ENCODE measurements around the gene CD40LG. TPM values are rescaled to one million over a fixed set of nuclear protein-coding genes. Genes with fewer than 3 reads are reported as not detected.

Gene CD40LG
- total RNA-seq, result not detected
- long read RNA-seq, result 0 reads

DNA sequence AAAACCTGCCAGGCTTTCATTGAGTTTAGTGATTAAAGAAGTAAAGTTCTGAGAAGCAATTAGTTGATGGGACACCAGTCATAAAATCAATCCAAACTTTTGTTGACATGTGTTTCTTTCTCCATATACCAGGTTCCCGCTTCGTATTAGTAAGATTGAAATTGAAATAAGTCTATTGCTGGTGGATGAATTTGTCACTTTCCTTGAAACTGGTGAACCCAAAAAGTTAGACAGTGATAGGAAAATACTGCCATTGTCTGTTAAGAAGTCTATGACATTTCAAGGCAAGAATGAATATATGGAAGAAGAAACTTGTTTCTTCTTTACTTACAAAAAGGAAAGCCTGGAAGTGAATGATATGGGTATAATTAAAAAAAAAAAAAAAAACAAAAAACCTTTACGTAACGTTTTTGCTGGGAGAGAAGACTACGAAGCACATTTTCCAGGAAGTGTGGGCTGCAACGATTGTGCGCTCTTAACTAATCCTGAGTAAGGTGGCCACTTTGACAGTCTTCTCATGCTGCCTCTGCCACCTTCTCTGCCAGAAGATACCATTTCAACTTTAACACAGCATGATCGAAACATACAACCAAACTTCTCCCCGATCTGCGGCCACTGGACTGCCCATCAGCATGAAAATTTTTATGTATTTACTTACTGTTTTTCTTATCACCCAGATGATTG, at the start of gene CD40LG:
Gene CD40LG (plus strand): TSS at position 482 of the 684 bp plus-strand sequence. CDS start 91 bp downstream, at position 573.
- intact Hi-C loops (cut with DNase I), result no loop called here
- DNase-seq (ENCODE audit: low spot score), result no peak

DNA sequence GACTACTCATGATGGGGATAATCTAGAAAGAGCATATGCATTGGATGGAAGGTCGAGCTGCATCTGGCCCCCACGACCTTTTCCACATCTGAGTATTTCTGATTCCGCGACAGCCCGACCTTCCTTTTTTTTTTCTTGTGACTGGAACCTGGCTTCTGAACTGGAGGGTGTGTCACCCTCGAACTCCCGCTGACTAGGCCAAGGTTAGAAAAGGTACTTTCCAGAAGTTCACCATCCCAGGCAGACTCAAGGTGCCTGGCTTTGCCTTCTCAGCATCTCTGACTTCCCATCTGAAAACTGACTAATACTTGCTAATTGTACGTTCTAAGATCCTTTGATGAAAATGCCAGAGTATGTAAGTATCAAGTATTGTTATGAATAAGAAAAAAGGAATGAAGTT, 49.3 kb upstream of the CD40LG start:
- DNase-seq (ENCODE audit: low spot score), result no peak
- intact Hi-C loops (cut with DNase I), result no loop called here

DNA sequence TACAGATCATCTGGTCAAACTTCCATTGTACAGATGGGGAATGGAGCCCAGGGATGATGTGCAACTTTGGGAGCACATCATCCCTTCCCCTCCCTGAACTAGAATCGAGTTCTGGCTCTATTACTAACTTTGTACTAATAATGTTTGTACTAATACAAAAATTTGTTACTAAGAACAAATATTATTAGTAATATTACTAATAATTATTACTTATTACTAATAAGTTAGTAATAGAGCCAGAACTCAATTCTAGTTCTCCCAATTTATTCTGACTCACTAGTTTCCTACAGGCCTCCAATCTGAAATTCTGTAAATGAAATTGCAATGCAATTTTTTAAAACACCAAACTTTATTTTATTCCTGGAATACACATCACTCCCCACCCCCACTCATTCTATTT, 47.9 kb upstream of the CD40LG start:
- no peak for DNase-seq (ENCODE audit: low spot score)
- intact Hi-C loops (cut with DNase I), result no loop called here

DNA sequence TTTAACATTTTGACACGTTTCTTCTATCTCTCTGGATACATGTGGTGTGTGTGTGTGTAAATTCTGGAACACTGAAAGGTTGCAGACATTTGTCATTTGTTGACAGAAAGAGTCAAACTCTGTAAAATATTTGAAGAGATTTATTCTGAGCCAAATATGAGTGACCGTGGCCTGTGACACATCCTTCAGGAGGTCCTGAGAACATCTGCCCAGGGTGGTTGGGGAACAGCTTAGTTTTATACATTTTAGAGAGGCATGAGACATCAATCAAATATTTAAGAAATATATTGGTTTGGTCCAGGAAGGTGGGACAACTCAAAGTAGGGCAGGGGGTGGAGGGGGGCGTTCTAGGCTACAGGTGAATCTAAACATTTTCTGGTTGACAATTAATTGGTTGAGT, 40.7 kb upstream of the CD40LG start:
- no peak for DNase-seq (ENCODE audit: low spot score)
- intact Hi-C loops (cut with DNase I), result no loop called here

DNA sequence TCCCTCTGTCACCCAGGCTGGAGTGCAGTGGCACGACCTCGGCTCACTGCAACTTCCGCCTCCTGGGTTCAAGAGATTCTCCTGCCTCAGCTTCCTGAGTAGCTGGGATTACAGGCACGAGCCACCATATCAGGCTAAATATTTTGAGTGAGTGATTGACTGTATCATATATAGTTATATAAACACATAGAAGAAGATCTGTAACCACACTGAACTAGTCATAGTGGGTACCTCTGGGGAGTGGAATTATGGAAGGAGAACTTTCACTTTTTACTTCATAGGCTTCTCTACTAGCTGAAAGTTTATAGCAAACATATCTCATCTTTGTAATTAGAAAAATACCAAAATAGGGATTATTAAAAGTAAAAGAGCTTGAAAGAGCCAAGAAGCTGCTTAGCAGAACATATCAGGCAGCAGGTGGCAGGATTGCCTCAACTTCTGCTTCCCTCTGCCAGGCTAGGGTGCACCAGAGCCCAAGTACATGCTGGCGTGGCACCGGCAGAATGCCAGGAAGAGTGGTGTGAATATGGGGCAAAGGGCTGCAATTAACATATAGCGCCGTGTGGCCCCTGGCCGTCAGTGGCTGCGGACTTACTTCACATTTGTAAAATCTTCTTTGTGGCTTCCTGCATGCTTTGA, 39.5 kb upstream of the CD40LG start:
- intact Hi-C loops (cut with DNase I), result no loop called here
- DNase-seq (ENCODE audit: low spot score), result no peak

DNA sequence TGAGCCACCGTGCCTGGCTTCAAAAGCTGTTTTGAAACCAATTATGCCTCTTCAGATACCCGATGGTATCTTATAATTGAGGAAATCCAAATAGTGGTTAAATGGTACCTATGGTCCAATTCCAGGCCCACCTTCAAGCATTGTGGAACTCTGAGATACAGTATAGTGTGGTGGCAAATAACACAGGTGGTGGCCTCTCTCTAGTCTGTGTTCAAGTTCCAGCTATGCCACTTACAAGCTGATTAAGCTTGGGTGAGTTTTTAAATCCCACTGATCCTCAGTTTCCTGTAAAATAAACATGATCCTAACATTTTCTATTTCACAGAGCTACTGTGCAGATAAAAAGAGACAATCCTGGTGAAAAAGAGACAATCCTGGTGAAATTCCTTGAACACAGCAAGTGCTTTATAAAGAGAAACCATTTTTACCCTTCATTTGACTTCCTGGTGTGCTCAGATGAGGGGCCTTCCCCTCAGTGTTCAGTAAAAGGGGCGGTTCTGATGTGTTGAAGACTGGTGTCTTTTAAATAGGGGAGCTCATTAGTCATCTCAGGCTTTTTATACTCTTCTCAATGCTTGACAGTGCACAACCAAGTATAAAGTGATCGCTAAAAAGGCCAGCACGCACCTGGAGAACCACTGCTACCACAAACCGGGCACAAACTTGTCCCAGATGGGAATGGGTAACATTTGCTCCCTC, 30.8 kb upstream of the CD40LG start:
- intact Hi-C loops (cut with DNase I), result no loop called here

DNA sequence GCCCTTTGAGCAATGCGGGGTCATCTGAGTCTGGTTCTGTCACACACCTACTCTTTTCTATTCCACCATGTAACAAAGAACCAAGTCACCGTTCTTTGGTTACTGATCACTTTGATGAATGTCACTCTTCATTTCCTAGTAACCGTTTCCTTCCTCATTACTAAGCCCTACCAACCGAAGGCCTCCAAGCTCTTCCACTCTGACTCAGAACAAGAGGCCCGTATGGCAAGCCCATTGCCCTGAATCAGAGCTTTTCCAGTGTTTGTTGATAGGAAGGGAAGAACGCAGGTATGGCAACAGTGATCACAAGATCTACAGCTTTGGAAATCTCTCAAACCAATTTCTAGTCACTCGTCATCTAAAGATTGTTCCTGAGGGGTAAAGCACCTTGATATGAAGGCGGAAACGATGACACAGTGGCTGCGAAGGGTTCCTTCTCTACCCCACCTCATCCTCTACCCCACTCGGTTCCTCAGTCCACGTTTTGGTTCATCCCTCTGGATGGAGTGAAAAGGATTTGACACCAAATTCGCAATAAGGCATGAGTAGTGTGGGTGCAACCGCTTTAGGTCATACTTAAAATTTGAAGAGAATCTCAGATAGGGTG, 28.0 kb upstream of the CD40LG start:
- no peak for DNase-seq (ENCODE audit: low spot score)
- intact Hi-C loops (cut with DNase I), result no loop called here

More for the DNA sequence above, 30.8 kb upstream of the CD40LG start:
- DNase-seq (ENCODE audit: low spot score), result no peak

DNA sequence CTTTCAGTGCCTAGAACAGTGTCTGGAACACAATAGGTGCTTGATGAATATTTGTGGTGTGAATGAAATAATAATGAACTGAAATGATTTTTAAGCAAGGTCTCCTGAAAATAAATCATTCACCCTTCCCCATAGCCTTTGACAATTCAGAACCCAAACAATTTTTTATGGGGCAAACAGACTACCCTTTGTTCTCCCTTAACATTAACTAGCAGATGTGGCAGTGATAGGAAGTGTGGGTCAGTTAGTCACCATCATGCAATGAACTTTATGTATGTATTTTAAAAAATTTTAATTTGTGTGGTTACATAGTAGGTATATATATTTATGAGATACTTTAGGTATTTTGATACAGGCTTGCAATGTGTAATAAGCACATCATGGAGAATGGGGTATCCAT, 27.2 kb upstream of the CD40LG start:
- intact Hi-C loops (cut with DNase I), result no loop called here
- no peak for DNase-seq (ENCODE audit: low spot score)

DNA sequence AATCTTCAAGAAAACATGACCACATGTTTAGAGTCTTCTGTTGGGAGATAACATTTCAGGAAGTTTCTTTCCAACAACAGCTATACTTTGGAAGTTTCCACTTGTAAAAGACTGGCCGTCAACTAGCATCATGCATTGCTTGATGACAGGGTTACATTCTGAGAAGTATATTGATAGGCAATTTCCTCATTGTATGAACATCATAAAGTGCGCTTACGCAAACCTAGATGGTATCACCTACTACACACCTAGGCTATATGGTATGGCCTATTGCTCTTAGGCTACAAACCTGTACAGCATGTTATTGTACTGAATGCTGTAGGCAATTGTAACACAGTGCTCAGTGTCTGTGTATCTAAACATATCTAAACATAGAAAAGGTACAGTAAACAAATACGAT, 25.4 kb upstream of the CD40LG start:
- no peak for DNase-seq (ENCODE audit: low spot score)
- intact Hi-C loops (cut with DNase I), result no loop called here

DNA sequence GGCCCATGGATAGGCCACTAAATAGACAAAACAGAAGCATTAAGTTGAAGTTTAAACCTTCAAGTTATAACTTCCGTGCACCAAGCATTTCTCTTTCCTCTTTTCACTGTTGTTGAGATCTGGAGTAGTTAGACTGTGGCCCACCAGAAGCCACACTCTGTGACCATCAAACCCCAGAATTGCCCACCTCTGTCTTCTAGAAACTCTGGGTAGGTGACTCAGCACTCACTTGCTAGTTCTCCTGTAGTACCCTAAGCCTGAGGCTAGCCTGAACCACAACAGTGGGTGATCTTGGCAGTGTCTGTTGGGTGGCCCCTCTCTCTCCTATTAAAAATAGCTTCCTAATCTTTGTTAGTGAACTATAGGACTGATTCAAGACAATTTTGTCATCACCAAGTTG, 24.6 kb upstream of the CD40LG start:
- DNase-seq (ENCODE audit: low spot score), result no peak
- intact Hi-C loops (cut with DNase I), result no loop called here

DNA sequence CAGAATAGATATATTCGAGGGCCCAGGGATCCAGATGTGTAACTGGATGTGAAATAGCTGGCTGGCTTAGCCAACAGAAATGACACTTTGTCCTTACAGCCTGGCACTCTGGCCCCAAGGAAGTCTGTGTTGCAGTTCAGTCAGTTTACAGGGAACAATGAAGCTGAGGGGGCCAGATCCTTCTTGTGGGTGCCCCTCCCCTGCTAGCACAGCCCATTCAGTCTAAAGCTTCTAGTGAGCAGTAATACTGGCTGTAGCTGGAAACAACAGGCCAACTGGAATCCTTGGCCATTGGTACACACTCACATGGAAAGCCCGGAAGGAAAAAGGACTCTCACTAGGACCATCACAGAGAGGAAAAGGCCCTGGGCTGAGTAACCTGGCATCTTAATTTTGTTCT, 22.7 kb upstream of the CD40LG start:
- no peak for DNase-seq (ENCODE audit: low spot score)
- intact Hi-C loops (cut with DNase I), result no loop called here

DNA sequence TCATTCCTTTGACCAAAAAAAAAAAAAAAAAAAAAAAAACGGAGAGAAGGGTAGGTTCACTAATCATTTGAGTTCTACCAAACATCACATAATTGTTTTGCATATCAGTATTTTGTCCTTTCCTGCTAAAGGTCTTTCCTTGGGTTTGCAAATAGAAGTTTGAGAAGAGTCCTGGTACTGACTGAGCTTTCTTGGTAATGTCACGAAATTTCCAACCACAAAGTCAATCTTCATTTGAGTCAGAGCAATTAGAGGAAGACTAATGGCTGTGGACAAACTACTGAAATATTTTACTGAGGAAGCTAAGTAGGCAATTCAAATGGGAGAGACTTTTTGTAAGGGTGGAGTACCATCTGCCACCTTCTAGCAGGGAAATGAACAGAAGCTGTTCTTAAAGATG, 21.7 kb upstream of the CD40LG start:
- DNase-seq (ENCODE audit: low spot score), result no peak
- intact Hi-C loops (cut with DNase I), result no loop called here

DNA sequence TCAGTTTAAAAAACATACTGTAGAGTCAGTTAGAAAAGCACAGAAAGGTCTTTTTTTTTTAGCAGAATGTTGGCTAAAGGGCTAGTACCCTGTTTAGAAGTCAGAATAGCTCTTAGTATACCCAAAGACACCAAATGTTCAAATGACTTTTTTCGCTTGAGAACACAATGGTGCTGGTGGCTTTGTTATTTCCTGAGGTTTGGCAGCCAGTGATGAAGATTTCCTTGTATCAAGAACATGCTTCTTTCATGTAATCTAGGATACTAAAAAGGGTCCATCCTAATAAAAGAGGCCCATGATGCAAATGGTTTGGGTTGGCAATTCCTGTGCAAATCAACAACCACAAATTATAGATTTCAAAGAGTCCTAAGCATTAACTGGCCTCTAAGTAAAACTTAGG, 21.1 kb upstream of the CD40LG start:
- intact Hi-C loops (cut with DNase I), result no loop called here
- no peak for DNase-seq (ENCODE audit: low spot score)

DNA sequence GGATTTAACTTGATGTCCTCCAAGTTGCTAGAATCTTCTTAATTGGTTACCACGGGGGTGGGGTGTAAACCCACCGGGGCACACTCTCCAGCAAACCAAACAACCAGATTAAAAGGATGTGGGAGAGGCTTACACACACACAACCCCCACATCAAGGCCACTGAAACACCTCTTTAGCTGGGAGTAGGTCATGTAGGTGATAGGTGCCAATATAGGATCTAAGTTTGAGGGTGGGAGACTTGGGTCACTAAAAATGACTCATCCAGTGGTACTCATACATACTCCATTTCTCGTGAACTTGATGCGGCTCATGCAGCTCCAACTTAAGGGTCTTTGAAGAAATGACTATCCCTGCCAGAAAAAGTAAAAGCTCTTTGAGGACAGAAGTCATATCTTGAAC, 20.5 kb upstream of the CD40LG start:
- intact Hi-C loops (cut with DNase I), result no loop called here
- DNase-seq (ENCODE audit: low spot score), result no peak

DNA sequence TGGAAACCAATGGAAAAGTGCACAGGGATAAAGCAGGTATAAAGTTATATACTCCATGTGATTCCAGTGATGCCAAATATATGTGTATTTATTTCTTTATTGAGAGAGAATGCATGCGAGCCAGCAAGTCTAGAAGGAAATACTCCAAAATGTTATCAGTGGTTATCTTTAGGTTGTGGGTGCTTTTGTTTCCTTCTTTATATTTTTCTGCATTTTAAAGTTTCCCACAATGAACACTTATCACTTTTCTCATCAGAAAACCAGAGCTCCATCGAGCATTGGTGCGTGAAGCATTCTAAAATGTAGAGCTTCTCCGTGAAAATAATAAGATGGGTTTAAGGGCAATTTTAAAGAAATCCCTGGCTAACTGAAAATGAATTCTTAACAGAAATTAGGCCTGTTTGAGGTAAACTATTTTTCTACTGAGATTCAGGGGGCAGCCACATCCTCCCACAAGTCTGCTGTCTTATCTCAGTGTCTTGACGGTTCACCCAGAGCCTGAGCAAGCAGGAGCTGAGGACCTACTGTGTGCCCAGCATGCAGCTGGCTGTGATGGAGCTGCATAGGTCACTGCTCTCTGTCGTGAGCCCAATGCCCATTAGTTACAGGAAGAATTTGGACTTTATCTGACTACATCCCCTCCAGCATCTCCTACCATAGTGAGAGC, 18.7 kb upstream of the CD40LG start:
- no peak for DNase-seq (ENCODE audit: low spot score)
- intact Hi-C loops (cut with DNase I), result no loop called here

DNA sequence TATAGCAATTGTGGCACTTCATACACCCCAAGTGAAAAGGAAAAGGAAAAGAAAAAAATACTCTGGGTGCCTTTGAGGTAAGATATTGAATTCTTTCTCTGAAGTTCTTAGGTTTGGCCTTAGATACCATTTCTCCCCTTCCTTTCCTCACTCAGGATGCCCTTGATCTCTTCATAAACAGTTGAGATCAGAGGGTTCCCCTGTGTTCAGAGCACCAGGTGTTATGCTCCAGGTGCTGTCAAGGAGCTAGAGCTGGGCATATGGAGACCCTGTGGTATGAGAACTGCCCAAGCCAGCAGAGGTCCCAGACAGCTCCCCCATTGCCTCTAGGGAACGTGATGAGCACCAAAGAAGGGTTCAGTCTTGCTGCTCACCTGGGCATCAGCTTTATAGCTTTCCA, 17.1 kb upstream of the CD40LG start:
- intact Hi-C loops (cut with DNase I), result no loop called here
- DNase-seq (ENCODE audit: low spot score), result no peak

DNA sequence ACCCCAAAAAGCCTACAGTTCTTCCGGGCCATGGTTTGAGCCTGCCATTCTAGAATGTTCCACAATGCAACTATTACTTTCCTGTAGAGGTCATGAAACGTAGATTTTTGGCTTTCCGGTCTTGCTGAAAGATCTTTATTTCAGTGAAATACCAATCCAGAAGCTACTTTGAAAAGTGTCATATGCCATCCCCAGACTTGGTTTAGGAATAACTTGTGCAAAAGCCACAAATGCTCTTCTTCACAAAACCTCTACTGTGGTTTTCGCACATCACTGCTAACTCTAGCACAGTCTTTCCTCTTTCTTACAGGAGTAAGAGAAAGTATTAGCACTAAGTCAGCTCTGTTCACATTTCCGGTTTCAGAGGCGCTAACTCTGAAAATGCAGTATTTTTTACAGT, 12.7 kb upstream of the CD40LG start:
- DNase-seq (ENCODE audit: low spot score), result no peak
- intact Hi-C loops (cut with DNase I), result no loop called here

DNA sequence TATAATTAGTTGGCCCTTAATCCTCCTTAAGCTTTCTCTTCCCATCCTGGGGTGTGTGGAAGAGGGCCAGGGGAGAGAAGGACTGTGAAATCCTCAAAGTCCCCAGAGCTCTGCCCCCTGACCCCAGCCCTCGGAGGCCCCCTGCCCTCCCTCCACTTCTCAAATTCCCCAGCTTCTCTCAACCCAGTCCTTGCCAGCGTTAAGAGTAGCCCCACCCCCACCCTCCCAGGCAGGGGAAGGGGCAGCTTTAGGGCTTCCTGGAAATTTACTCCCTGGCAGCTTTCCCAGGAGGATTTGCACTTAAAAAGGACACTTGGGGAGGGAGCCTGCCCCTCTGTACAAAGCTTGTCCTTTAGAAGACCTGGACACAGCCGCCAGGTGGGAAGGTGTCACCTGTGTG, 11.8 kb upstream of the CD40LG start:
- intact Hi-C loops (cut with DNase I), result no loop called here
- no peak for DNase-seq (ENCODE audit: low spot score)

DNA sequence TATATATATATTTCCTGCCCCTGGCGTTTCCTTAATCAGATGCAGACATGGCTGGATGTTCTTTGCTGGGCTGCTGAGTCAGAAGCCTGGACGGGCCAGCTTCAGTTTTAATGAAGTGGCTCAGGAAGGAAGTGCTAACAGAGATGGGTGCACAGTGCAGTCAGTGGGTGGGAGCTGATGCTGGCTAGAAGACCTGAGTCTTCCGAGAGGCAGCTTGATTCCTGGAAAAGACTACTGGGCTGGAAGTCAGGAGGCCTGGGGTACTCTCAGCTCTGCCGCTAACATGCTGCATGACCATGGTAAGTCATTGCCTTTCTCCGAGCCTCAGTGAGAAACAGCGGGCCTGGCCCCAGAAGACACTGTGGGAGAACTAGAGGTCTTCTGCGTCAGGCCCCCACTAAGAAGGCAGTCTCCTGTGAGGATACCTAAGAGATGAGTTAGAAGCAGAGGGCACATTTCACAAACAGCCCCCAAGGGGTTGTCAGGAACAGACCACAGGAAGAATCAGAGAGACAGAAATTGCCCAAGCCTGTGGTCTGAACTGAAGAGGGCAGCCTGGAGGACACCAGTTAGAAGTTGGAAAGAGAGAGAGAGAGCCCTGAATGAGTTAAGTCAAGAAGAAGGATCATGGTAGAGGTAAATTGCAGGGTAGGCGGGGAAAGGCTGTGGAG, 8.3 kb upstream of the CD40LG start:
- no peak for DNase-seq (ENCODE audit: low spot score)
- intact Hi-C loops (cut with DNase I), result no loop called here

DNA sequence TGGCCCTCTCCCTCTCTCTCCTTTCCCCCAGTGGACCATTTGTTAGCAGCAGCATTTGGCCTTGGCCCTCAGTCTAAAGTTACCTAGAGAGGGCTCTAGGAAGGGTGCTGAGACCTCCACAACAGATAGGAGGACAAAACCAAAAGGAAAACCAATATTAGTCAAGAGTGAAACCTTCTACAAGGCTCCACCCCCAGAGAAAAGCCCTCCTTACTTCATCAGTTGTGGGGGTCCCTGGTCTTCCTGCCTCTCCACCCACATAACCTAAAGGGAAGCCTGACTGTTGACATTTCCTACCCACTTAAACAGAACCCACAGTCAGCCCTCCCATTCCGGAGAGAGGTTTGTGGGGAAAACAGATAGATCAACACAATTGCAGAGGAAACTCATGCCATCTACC, 4.7 kb upstream of the CD40LG start:
- intact Hi-C loops (cut with DNase I), result no loop called here
- no peak for DNase-seq (ENCODE audit: low spot score)
